GM12878 (cell line): ENCODE results near the gene RAPGEF3. TPM values are rescaled to one million over a fixed set of nuclear protein-coding genes. Genes with fewer than 3 reads are reported as not detected.

Source experiments
- ATAC-seq: fragments of 200-7000 bp; cut with Tn5 transposase; 3 replicates; pipeline ENCODE4 v1.9.1; 2020; ENCODE audit warnings: mild to moderate bottlenecking, moderate library complexity
- BruUV-seq: library from RNA; stranded (reverse); fragments of 400-500 nt; replicated peaks from 2 replicates; lab custom pipeline; 2021; lab: Mats Ljungman, UMichigan
- CTCF ChIA-PET: fragments of 300-600 bp; sonication (Branson Sonifier 250); formaldehyde crosslinking; extraction: SDS; loops from one replicate; lab custom pipeline; 2021; ENCODE audit warnings: inconsistent platforms; lab: Yijun Ruan, JAX
- POLR2A ChIA-PET: fragments of 350-600 bp; formaldehyde crosslinking; extraction: SDS; loops from one replicate; lab custom pipeline; 2021; ENCODE audit warnings: inconsistent platforms; lab: Charles Lee
- RAD21 ChIA-PET: fragments of 300-600 bp; sonication (Branson Sonifier 250); formaldehyde crosslinking; loops from one replicate; lab custom pipeline; 2023; ENCODE audit warnings: antibody characterized with exemption; ENCODE audit not compliant: unreplicated experiment; lab: Charles Lee
- SMC1A ChIA-PET: fragments of 300-600 bp; sonication (Branson Sonifier 250); formaldehyde crosslinking; loops from one replicate; lab custom pipeline; 2023; ENCODE audit not compliant: unreplicated experiment, uncharacterized antibody; lab: Charles Lee
- DNase-seq: peaks from one replicate; pipeline ENCODE4 v3.0.0-alpha.2; 2011; ENCODE audit warnings: low read depth, low spot score
- FAIRE-seq: peaks from 3 replicates; lab custom pipeline; 2011; peaks lifted over from hg19 to GRCh38; lab: Jason Lieb, UNC
- H2AFZ ChIP-seq: 2 replicates; pipeline ENCODE4 v1.6.0; 2011; ENCODE audit warnings: low read depth, low read length, control low read depth; ENCODE audit not compliant: control insufficient read depth
- H3K27ac ChIP-seq: 2 replicates; pipeline ENCODE4 v1.5.1; 2011; ENCODE audit warnings: control low read depth; ENCODE audit not compliant: control insufficient read depth, insufficient read depth
- H3K27me3 ChIP-seq, 2 experiments: replicated peaks in 1 of 2; 2 replicates each; pipeline versions ENCODE4 v1.6.0 to v1.6.1; 2011; ENCODE audit warnings: low read length in 1 of 2; ENCODE audit not compliant: control insufficient read depth in 2 of 2, insufficient read depth in 2 of 2
- H3K36me3 ChIP-seq, 2 experiments: 2 replicates each; pipeline ENCODE4 v1.5.1; 2011; ENCODE audit warnings: low read length in 1 of 2; ENCODE audit not compliant: control insufficient read depth in 2 of 2, insufficient read depth in 2 of 2
- H3K4me1 ChIP-seq: 2 replicates; pipeline ENCODE4 v1.6.1; 2011; ENCODE audit warnings: mild to moderate bottlenecking, low read length, moderate library complexity, mixed read lengths; ENCODE audit not compliant: control insufficient read depth, insufficient read depth
- H3K4me2 ChIP-seq: 2 replicates; pipeline ENCODE4 v1.6.0; 2011; ENCODE audit warnings: control low read depth; ENCODE audit not compliant: control insufficient read depth, insufficient read depth
- H3K4me3 ChIP-seq: fragments of 200-600 bp; sonication (generic); 2 replicates; pipeline ENCODE4 v1.5.1; 2016
- H3K79me2 ChIP-seq: 2 replicates; pipeline ENCODE4 v1.6.0; 2011; ENCODE audit warnings: low read length; ENCODE audit not compliant: control insufficient read depth, insufficient read depth
- H3K9ac ChIP-seq: 2 replicates; pipeline ENCODE4 v1.8.0; 2011; ENCODE audit warnings: low read length, control low read depth, mixed read lengths; ENCODE audit not compliant: control insufficient read depth, insufficient read depth
- H3K9me3 ChIP-seq: replicated peaks from 3 replicates; pipeline ENCODE4 v1.5.1; 2011; ENCODE audit warnings: mild to moderate bottlenecking, low read length; ENCODE audit not compliant: control insufficient read depth, insufficient read depth
- H4K20me1 ChIP-seq: 2 replicates; pipeline ENCODE4 v1.6.0; 2011; ENCODE audit not compliant: control insufficient read depth, insufficient read depth
- CHD2 ChIP-seq: IDR thresholded peaks from 2 replicates; pipeline ENCODE4 v1.6.1; 2011; ENCODE audit warnings: low read depth, low read length, improper control_type of control experiment, borderline replicate concordance
- POLR2A ChIP-seq: IDR thresholded peaks from 2 replicates; pipeline ENCODE4 v1.6.1; 2011; ENCODE audit warnings: low read depth, mild to moderate bottlenecking, low read length
- ZBED1 ChIP-seq: IDR thresholded peaks from 2 replicates; pipeline ENCODE4 v1.6.1; 2016; ENCODE audit warnings: borderline replicate concordance
- WGBS: methylation state at CpG from one replicate; pipeline ENCODE4 v1.1.6; 2016; ENCODE audit warnings: low lambda C conversion rate; ENCODE audit not compliant: insufficient replicate concordance, insufficient coverage; ENCODE audit errors: missing lambda C conversion rate; 5-methylcytosine and 5-hydroxymethylcytosine counted together
- in situ Hi-C: fragments of 300-500 bp; cut with MboI; formaldehyde crosslinking; loops from 9 replicates; pipeline ENCODE4 v1.14.3; 2018; ENCODE audit warnings: mixed read lengths
- intact Hi-C: fragments of 100-400 bp; cut with micrococcal nuclease; formaldehyde crosslinking; loops from one replicate; pipeline ENCODE4 v1.14.2; 2022; ENCODE audit not compliant: unreplicated experiment
- polyA plus RNA-seq, 11 experiments: library from polyadenylated mRNA; depleted of rRNA in 4 of 11; unstranded in 6 of 11; stranded (reverse) in 5 of 11; fragments of >200 nt; fragmentation: Nextera tagmentation in 4 of 11; fragmentation: Illumina TruSeq in 1 of 11; extraction: Ambion mirVana in 4 of 11; extraction: Trizol in 1 of 11; gene quantifications; 1 replicate in 1 of 11; 2 replicates in 10 of 11; pipeline versions ENCODE4 v1.2.1 to v1.2.3, GENCODE V29; 2011 to 2016; ENCODE audit warnings: inconsistent platforms in 2 of 11, missing spikeins in 2 of 11, low read depth in 1 of 11
- total RNA-seq, 4 experiments: library from RNA; depleted of rRNA in 3 of 4; stranded (reverse); fragments of >200 nt in 3 of 4; fragmentation: Illumina TruSeq in 1 of 4; extraction: Trizol in 1 of 4; gene quantifications; 2 replicates each; pipeline versions ENCODE4 v1.2.1 to v1.2.3, GENCODE V29; 2013 to 2021

Gene RAPGEF3
- total and polyA plus RNA-seq, 10 of the 15 experiments (the other 5 are each of a cell fraction or from before 2014, with no cell fraction given) = 0.02 to 0.92 (median 0.31) TPM; not detected in 2

DNA sequence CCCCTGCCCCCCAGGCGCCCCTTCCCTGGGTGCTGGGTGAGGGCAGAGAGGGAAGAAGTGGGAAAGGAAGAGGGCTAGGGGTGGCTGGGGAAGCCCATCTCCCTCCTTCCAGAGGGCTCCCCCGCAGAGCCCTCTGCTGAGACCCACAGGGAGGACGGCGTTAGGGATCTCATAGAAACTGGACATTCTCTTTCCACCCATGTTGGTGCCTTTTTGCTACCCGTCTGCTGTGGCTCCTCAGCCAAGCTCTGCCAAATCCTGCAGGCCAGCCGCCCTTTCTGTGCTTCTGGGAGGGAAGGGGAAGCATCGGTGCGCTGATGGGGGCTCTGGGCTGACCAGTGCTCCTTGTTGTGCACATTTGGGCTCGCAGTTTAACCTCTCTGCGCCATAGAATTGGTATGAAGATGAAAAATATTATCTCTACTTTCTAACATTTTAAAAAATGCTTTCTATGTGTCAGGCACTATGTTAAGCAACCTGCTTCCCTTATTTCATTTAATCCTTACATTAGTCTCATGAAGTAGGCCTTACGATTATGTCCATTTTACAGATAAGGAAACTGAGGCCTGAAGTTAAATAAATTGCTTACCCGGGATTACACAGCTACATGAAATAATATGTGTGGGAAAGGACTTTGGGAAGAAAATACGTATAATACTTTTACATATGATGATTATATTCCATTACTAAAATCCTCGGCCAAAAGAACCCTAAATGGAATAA, 15.3 kb upstream of the RAPGEF3 start:
- no peak for FAIRE-seq
- ChIA-PET POLR2A (interaction anchor here (0.9 kb wide), 1 partner anchor 33 kb away, joined by 3 read pairs; no protein-coding TSS in a partner anchor), CTCF (interaction anchor here (0.6 to 19.3 kb wide), 8 partner anchors 9 to 63 kb away, joined by 3 to 814 read pairs (median 14); partner anchors contain the start of gene RAPGEF3), RAD21 (interaction anchor here (0.9 to 9.0 kb wide), 3 partner anchors 33 to 64 kb away, joined by 3 to 120 read pairs (median 5); no protein-coding TSS in a partner anchor), SMC1A (interaction anchor here (1.0 to 11.3 kb wide), 2 partner anchors 15 to 32 kb away, joined by 3 to 139 read pairs; partner anchors contain the start of gene RAPGEF3)
- no peak for TF ChIP-seq CHD2
- no peak for TF ChIP-seq ZBED1
- TF ChIP-seq POLR2A = no peak
- 68% methylated on average over 13 of the region's 14 CpGs for WGBS
- Histone ChIP-seq H3K27ac (no peak overlapping the region), H3K4me2 (peak overlapping the region; percentile 77), H3K79me2 (no peaks in the 10 kb centered on the region), H3K4me1 (peaks cover 17% of the 10 kb centered on the region; the same call in 1 of the 2 replicates), H2AFZ (peak overlapping the region; percentile 85), H4K20me1 (no peaks in the 10 kb centered on the region), H3K9me3 (no peaks in the 10 kb centered on the region), H3K4me3 (peak overlapping the region; percentile 80), H3K27me3 (no peaks in the 10 kb centered on the region), H3K36me3 (no peaks in the 10 kb centered on the region), H3K9ac (0 out of 2 replicates have a peak overlapping the region, but pooled peaks have one; percentile 52)
- BruUV-seq = no TSS peak
- in situ Hi-C loops = no loop called here
- intact Hi-C loops = loop anchor here (10.0 kb wide), 1 partner anchor 739 kb away; no protein-coding TSS in a partner anchor
- no peak; the same call in 2 of the 3 replicates for ATAC-seq
- no peak for DNase-seq
